PFSK-1 (cell line): ENCODE results near the gene MED15.
A peak's percentile ranks its signal among the peaks of the same experiment; 100 is the strongest.

Source experiments
- FOXP2 ChIP-seq: optimal IDR thresholded peaks from 2 replicates; pipeline ENCODE3; 2011; ENCODE audit warnings: borderline replicate concordance, control low read depth, inconsistent platforms; ENCODE audit not compliant: insufficient read depth; ENCODE audit errors: extremely low read length, extremely low read depth
- POLR2AphosphoS5 ChIP-seq: IDR thresholded peaks from 2 replicates; pipeline ENCODE4 v1.6.1; 2012; ENCODE audit warnings: low read depth, mild to moderate bottlenecking, control low read depth, low read length, moderate library complexity
- REST ChIP-seq, 2 experiments: IDR thresholded peaks; 2 replicates each; pipeline versions ENCODE4 v1.6.1 to v1.8.0; 2011 to 2012; ENCODE audit warnings: low read depth in 2 of 2, low read length in 2 of 2, control low read depth in 1 of 2, inconsistent platforms in 1 of 2, mild to moderate bottlenecking in 1 of 2, moderate library complexity in 1 of 2; ENCODE audit not compliant: insufficient read depth in 1 of 2
- SIN3A ChIP-seq: IDR thresholded peaks from 2 replicates; pipeline ENCODE4 v1.6.1; 2012; ENCODE audit warnings: mild to moderate bottlenecking, low read length, moderate library complexity, borderline replicate concordance; ENCODE audit not compliant: insufficient read depth
- TAF1 ChIP-seq: IDR thresholded peaks from 2 replicates; pipeline ENCODE4 v1.6.1; 2012; ENCODE audit warnings: low read length, control low read depth, borderline replicate concordance; ENCODE audit not compliant: insufficient read depth

MED15 gene

GRCh38 chr22:20506543-20507252, 712 bp upstream of the MED15 start:
- TF ChIP-seq REST (IDR thresholded peaks at IDR 0.05; ENCODE audit: insufficient read depth in 1 of 2, low read depth in 2 of 2, low read length in 2 of 2) (no peak), POLR2AphosphoS5 (no peak), SIN3A (no peak), TAF1 (no peak), FOXP2 (no peak)

- no peak for TF ChIP-seq FOXP2
- no peak for TF ChIP-seq SIN3A
- no peak for TF ChIP-seq REST (IDR thresholded peaks at IDR 0.05; ENCODE audit: insufficient read depth in 1 of 2, low read depth in 2 of 2, low read length in 2 of 2)
- TF ChIP-seq TAF1 = no peak
- no peak for TF ChIP-seq POLR2AphosphoS5
These were observed 1.4 kb downstream of the MED15 start for GRCh38 chr22:20508815-20509271.

GRCh38 chr22:20509344-20510047, 2.1 kb downstream of the MED15 start:
- TF ChIP-seq SIN3A (0 out of 2 replicates have a peak, but pooled peaks have one; percentile 27), REST (IDR thresholded peaks at IDR 0.05; ENCODE audit: insufficient read depth in 1 of 2, low read depth in 2 of 2, low read length in 2 of 2) (no peak), FOXP2 (no peak)

- no peak for TF ChIP-seq FOXP2
- TF ChIP-seq REST (IDR thresholded peaks at IDR 0.05; ENCODE audit: insufficient read depth in 1 of 2, low read depth in 2 of 2, low read length in 2 of 2) = no peak
- no peak for TF ChIP-seq SIN3A
These were observed 3.6 kb downstream of the MED15 start for GRCh38 chr22:20510811-20511577.
